K562 (cell line): Measurements from ENCODE around the gene AHCYL1. TPM values are rescaled to one million over a fixed set of nuclear protein-coding genes. Genes with fewer than 3 reads are reported as not detected.

ENCODE experiments used
- ATAC-seq: fragments of 200-7000 bp; cut with Tn5 transposase; 3 replicates; pipeline ENCODE4 v1.9.1; 2020; ENCODE audit warnings: moderate library complexity
- BruUV-seq: library from RNA; stranded (reverse); fragments of 400-500 nt; replicated peaks from 2 replicates; lab custom pipeline; 2021; lab: Mats Ljungman, UMichigan
- CTCF ChIA-PET: fragments of 300-600 bp; formaldehyde crosslinking; extraction: SDS; loops from one replicate; lab custom pipeline; 2021; ENCODE audit warnings: low intra/inter-chr PET ratio; lab: Yijun Ruan, JAX
- POLR2A ChIA-PET: fragments of 300-600, 350-650 bp; sonication (Branson Sonifier 250); formaldehyde crosslinking; extraction: SDS; loops from one replicate; lab custom pipeline; 2021; ENCODE audit warnings: antibody characterized with exemption, inconsistent platforms; lab: Yijun Ruan, JAX
- DNase-seq, 4 experiments: peaks; one replicate each; pipeline versions ENCODE4 v3.0.0 to v3.0.0-alpha.2; 2011 to 2018; ENCODE audit warnings: low spot score in 3 of 4, mixed read lengths in 3 of 4; ENCODE audit errors: extremely low read depth in 1 of 4
- FAIRE-seq: peaks from 2 replicates; lab custom pipeline; 2011; peaks lifted over from hg19 to GRCh38; lab: Jason Lieb, UNC
- H2AFZ ChIP-seq: 2 replicates; pipeline ENCODE4 v1.6.0; 2011; ENCODE audit warnings: low read depth, low read length, control low read depth, inconsistent platforms
- H3K27ac ChIP-seq: fragments of 200-600 bp; 3 replicates; pipeline ENCODE4 v1.8.0; 2011; ENCODE audit warnings: low read depth, mild to moderate bottlenecking, control low read depth, inconsistent platforms, low read length, moderate library complexity, mixed read lengths; ENCODE audit errors: extremely low read depth
- H3K27me3 ChIP-seq, 2 experiments: fragments of 300-600 bp in 1 of 2; 2 replicates in 1 of 2; 3 replicates in 1 of 2; pipeline versions ENCODE4 v1.6.0 to v1.8.0; 2011; ENCODE audit warnings: inconsistent platforms in 2 of 2, low read length in 2 of 2, mild to moderate bottlenecking in 1 of 2, mixed read lengths in 1 of 2, moderate library complexity in 1 of 2; ENCODE audit not compliant: control insufficient read depth in 2 of 2, insufficient read depth in 2 of 2
- H3K36me3 ChIP-seq: fragments of 300-600 bp; 3 replicates; pipeline ENCODE4 v1.8.0; 2011; ENCODE audit warnings: mild to moderate bottlenecking, low read length, inconsistent platforms; ENCODE audit not compliant: control insufficient read depth, insufficient read depth
- H3K4me1 ChIP-seq, 2 experiments: fragments of 200-600 bp in 1 of 2; replicated peaks in 1 of 2; 2 replicates in 1 of 2; 3 replicates in 1 of 2; pipeline versions ENCODE4 v1.5.1 to v1.8.0; 2011; ENCODE audit warnings: inconsistent platforms in 2 of 2, low read length in 2 of 2, mild to moderate bottlenecking in 1 of 2, mixed read lengths in 1 of 2, moderate library complexity in 1 of 2; ENCODE audit not compliant: control insufficient read depth in 2 of 2, insufficient read depth in 2 of 2
- H3K4me2 ChIP-seq: 2 replicates; pipeline ENCODE4 v1.6.1; 2011; ENCODE audit warnings: low read length, control low read depth, inconsistent platforms, mixed read lengths; ENCODE audit not compliant: insufficient read depth
- H3K4me3 ChIP-seq: fragments of 200-600 bp; sonication (generic), shearing (Covaris generic); 2 replicates; pipeline ENCODE4 v1.5.1; 2016; ENCODE audit warnings: control low read depth, inconsistent platforms
- H3K79me2 ChIP-seq: fragments of 200-600 bp; 3 replicates; pipeline ENCODE4 v1.8.0; 2011; ENCODE audit warnings: low read length, inconsistent platforms; ENCODE audit not compliant: control insufficient read depth, insufficient read depth
- H3K9ac ChIP-seq, 2 experiments: 2 replicates each; pipeline versions ENCODE4 v1.6.0 to v1.6.1; 2011; ENCODE audit warnings: low read depth in 2 of 2, low read length in 2 of 2, control low read depth in 1 of 2, inconsistent platforms in 1 of 2, mild to moderate bottlenecking in 1 of 2, mixed read lengths in 1 of 2; ENCODE audit not compliant: insufficient read depth in 1 of 2
- H3K9me1 ChIP-seq: one replicate; pipeline ENCODE4 v1.6.0; 2011; ENCODE audit warnings: inconsistent platforms, mild to moderate bottlenecking, low read length, moderate library complexity; ENCODE audit not compliant: control insufficient read depth, insufficient read depth
- H3K9me3 ChIP-seq: replicated peaks from 2 replicates; pipeline ENCODE4 v1.5.1; 2011; ENCODE audit warnings: low read depth, low read length, inconsistent platforms; ENCODE audit not compliant: control insufficient read depth, insufficient read depth
- H4K20me1 ChIP-seq: replicated peaks from 2 replicates; pipeline ENCODE4 v1.6.1; 2011; ENCODE audit warnings: low read length, inconsistent platforms, mixed read lengths; ENCODE audit not compliant: control insufficient read depth, insufficient read depth
- ELF2 ChIP-seq: fragments of 250-450 bp; sonication (Bioruptor Pico); IDR thresholded peaks from 2 replicates; pipeline ENCODE4 v1.5.0; 2021; ENCODE audit warnings: mild to moderate bottlenecking
- HNRNPUL1 ChIP-seq: fragments of 200-400 bp; formaldehyde crosslinking; IDR thresholded peaks from 2 replicates; pipeline ENCODE4 v1.6.1; 2017; ENCODE audit warnings: low read length
- LARP7 ChIP-seq: fragments of 450-650 bp; IDR thresholded peaks from 2 replicates; pipeline ENCODE4 v1.6.1; 2016
- MBD2 ChIP-seq: sonication (generic); IDR thresholded peaks from 2 replicates; pipeline ENCODE4 v1.6.1; 2016; ENCODE audit warnings: low read depth, borderline replicate concordance
- RBM22 ChIP-seq: fragments of 200-400 bp; formaldehyde crosslinking; IDR thresholded peaks from 2 replicates; pipeline ENCODE4 v1.6.1; 2018; ENCODE audit warnings: low read length, low read depth; ENCODE audit not compliant: poor library complexity, severe bottlenecking
- TEAD4 ChIP-seq, 2 experiments: sonication (generic) in 1 of 2; formaldehyde crosslinking in 1 of 2; IDR thresholded peaks; 2 replicates each; pipeline versions ENCODE4 v1.6.1 to v1.8.0; 2012 to 2022; ENCODE audit warnings: borderline replicate concordance in 1 of 2, inconsistent platforms in 1 of 2, low read length in 1 of 2, mild to moderate bottlenecking in 1 of 2, missing genetic modification reagents in 1 of 2
- TRIM24 ChIP-seq, 2 experiments: fragments of 450-650 bp; IDR thresholded peaks; 2 replicates each; pipeline ENCODE4 v1.6.1; 2016
- ZNF830 ChIP-seq: fragments of 250-450 bp; sonication (Bioruptor Pico); IDR thresholded peaks from 2 replicates; pipeline ENCODE4 v1.5.0; 2021; ENCODE audit warnings: mild to moderate bottlenecking
- WGBS: fragments of 100-300 bp; shearing (Covaris generic); methylation state at CpG from one replicate; pipeline ENCODE4 v1.1.6; 2016; ENCODE audit warnings: low coverage, mixed read lengths; ENCODE audit not compliant: insufficient coverage; ENCODE audit errors: missing lambda C conversion rate; 5-methylcytosine and 5-hydroxymethylcytosine counted together
- in situ Hi-C: fragments of 300-500 bp; cut with MboI; formaldehyde crosslinking; loops from 4 replicates; pipeline ENCODE4 v1.15.0; 2018; ENCODE audit warnings: inconsistent platforms, mixed read lengths
- intact Hi-C: fragments of 100-400 bp; cut with micrococcal nuclease; formaldehyde crosslinking; loops from 2 replicates; pipeline ENCODE4 v1.14.2; 2022
- polyA plus RNA-seq, 8 experiments: library from polyadenylated mRNA; depleted of rRNA in 4 of 8; stranded (reverse) in 5 of 8; unstranded in 3 of 8; fragments of >200 nt; fragmentation: Nextera tagmentation in 2 of 8; fragmentation: Illumina TruSeq in 1 of 8; extraction: Ambion mirVana in 2 of 8; extraction: Trizol in 1 of 8; gene quantifications; 2 replicates each; pipeline versions ENCODE4 v1.2.1 to v1.2.3, GENCODE V29; 2011 to 2014; ENCODE audit warnings: inconsistent platforms in 1 of 8, missing spikeins in 1 of 8
- total RNA-seq, 7 experiments: library from RNA; depleted of rRNA in 6 of 7; stranded (reverse); fragments of >200 nt in 6 of 7; fragmentation: Illumina TruSeq in 2 of 7; extraction: Trizol in 2 of 7; gene quantifications; 2 replicates each; pipeline versions ENCODE4 v1.2.1 to v1.2.3, GENCODE V29; 2011 to 2021; ENCODE audit warnings: low replicate concordance in 1 of 7
- TF ChIP-seq, protein P1 (sequence below): sonication (generic); formaldehyde crosslinking; IDR thresholded peaks from 2 replicates; pipeline ENCODE4 v1.8.0; 2022; ENCODE audit warnings: missing genetic modification reagents, mild to moderate bottlenecking, borderline replicate concordance
- TF ChIP-seq, protein P2 (sequence below): fragments of 250-450 bp; sonication (Bioruptor Pico); IDR thresholded peaks from 2 replicates; pipeline ENCODE4 v1.4.0; 2020; ENCODE audit warnings: mild to moderate bottlenecking, moderate library complexity, borderline replicate concordance
- TF ChIP-seq, protein P3 (sequence below): fragments of 450-650 bp; IDR thresholded peaks from 2 replicates; pipeline ENCODE4 v1.6.1; 2017; ENCODE audit warnings: mild to moderate bottlenecking, moderate library complexity
- TF ChIP-seq, protein P4 (sequence below): sonication (generic); formaldehyde crosslinking; IDR thresholded peaks from 2 replicates; pipeline ENCODE4 v1.4.0; 2020; ENCODE audit warnings: mild to moderate bottlenecking, missing genetic modification reagents

AHCYL1 gene
- total and polyA plus RNA-seq, 9 of the 15 experiments (the other 6 are each of a cell fraction or from before 2014, with no cell fraction given): 27.3 to 118 (median 44.5) TPM

DNA sequence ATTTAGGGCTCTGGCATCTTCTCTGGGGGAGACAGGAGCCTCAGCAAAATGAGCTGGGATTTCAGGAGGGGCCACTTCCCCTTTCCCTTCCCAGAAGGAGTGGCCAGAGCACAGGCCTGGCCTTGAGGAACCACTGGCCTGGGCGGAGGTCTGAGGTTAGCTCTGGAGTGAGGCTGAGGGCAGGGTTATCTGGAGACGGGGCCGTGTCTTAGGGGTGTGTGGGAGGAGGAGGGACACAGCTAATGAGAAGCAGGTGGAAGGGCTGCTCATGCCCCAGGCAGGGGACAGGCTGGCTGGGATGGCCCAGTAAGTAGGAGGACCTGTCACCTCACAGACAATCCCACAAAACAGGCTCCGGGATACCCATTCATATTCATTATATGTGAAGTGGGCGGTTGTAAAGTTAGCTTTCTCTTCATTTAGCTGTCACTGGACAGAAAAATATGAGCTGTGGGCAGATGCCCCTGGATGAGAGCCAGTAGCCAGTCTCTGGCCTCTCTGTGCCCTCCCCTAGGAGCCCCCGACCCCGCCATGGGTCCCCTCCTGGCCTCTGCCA lies 73.5 kb downstream of the AHCYL1 start:
- H3K9me1 ChIP-seq: peaks cover 12% of the 10 kb centered on the region
- H4K20me1 ChIP-seq: peaks cover 39% of the 10 kb centered on the region
- H3K27me3 ChIP-seq: no peaks in the 10 kb centered on the region
- peaks cover 54% of the 10 kb centered on the region for H3K36me3 ChIP-seq
- peak; percentile 53 to 82 (median 66) for DNase-seq
- H3K27ac ChIP-seq: no peak overlapping the region
- in situ Hi-C loops: no loop called here
- no peaks in the 10 kb centered on the region for H3K79me2 ChIP-seq
- ChIA-PET CTCF (interaction anchor here (1.2 kb wide), 1 partner anchor 415 kb away, joined by 4 read pairs; no protein-coding TSS in a partner anchor), POLR2A (interaction anchor here (0.6 to 18.1 kb wide), 9 partner anchors 9 to 402 kb away, joined by 3 to 200 read pairs (median 4); partner anchors contain the start of genes RBM15 and STRIP1)
- intact Hi-C loops: loop anchor here (10.0 kb wide), 1 partner anchor 407 kb away; no protein-coding TSS in a partner anchor
- WGBS: 40% methylated on average over 7 of the region's 7 CpGs
- no peak overlapping the region for H3K4me2 ChIP-seq
- FAIRE-seq: peak; percentile 77
- peak; percentile 80 for ATAC-seq
- H2AFZ ChIP-seq: no peak overlapping the region
- H3K9ac ChIP-seq: peak overlapping the region in 1 of 2 experiments; percentile 47; a peak in 2 of 4 replicates
- no TSS peak for BruUV-seq
- no peaks in the 10 kb centered on the region for H3K9me3 ChIP-seq
- H3K4me1 ChIP-seq: peaks cover 24 to 33% of the 10 kb centered on the region in 2 experiments
- no peak overlapping the region for H3K4me3 ChIP-seq
- TF ChIP-seq, protein P1, sequence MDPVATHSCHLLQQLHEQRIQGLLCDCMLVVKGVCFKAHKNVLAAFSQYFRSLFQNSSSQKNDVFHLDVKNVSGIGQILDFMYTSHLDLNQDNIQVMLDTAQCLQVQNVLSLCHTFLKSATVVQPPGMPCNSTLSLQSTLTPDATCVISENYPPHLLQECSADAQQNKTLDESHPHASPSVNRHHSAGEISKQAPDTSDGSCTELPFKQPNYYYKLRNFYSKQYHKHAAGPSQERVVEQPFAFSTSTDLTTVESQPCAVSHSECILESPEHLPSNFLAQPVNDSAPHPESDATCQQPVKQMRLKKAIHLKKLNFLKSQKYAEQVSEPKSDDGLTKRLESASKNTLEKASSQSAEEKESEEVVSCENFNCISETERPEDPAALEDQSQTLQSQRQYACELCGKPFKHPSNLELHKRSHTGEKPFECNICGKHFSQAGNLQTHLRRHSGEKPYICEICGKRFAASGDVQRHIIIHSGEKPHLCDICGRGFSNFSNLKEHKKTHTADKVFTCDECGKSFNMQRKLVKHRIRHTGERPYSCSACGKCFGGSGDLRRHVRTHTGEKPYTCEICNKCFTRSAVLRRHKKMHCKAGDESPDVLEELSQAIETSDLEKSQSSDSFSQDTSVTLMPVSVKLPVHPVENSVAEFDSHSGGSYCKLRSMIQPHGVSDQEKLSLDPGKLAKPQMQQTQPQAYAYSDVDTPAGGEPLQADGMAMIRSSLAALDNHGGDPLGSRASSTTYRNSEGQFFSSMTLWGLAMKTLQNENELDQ: no peak
- no peak for TF ChIP-seq ZNF830 (CRISPR knock-in tag)
- TF ChIP-seq ELF2 (CRISPR knock-in tag): no peak
- no peak for TF ChIP-seq HNRNPUL1
- TF ChIP-seq TEAD4 (IDR thresholded peaks at IDR 0.05; ENCODE audit: low read length): peak; percentile 54; the same call in 1 of the 2 replicates
- TF ChIP-seq TEAD4 (CRISPR knock-in tag; IDR thresholded peaks at IDR 0.05; ENCODE audit: borderline replicate concordance): no peak
- TF ChIP-seq, protein P2, sequence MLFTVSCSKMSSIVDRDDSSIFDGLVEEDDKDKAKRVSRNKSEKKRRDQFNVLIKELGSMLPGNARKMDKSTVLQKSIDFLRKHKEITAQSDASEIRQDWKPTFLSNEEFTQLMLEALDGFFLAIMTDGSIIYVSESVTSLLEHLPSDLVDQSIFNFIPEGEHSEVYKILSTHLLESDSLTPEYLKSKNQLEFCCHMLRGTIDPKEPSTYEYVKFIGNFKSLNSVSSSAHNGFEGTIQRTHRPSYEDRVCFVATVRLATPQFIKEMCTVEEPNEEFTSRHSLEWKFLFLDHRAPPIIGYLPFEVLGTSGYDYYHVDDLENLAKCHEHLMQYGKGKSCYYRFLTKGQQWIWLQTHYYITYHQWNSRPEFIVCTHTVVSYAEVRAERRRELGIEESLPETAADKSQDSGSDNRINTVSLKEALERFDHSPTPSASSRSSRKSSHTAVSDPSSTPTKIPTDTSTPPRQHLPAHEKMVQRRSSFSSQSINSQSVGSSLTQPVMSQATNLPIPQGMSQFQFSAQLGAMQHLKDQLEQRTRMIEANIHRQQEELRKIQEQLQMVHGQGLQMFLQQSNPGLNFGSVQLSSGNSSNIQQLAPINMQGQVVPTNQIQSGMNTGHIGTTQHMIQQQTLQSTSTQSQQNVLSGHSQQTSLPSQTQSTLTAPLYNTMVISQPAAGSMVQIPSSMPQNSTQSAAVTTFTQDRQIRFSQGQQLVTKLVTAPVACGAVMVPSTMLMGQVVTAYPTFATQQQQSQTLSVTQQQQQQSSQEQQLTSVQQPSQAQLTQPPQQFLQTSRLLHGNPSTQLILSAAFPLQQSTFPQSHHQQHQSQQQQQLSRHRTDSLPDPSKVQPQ (CRISPR knock-in tag): no peak
- TF ChIP-seq, protein P3, sequence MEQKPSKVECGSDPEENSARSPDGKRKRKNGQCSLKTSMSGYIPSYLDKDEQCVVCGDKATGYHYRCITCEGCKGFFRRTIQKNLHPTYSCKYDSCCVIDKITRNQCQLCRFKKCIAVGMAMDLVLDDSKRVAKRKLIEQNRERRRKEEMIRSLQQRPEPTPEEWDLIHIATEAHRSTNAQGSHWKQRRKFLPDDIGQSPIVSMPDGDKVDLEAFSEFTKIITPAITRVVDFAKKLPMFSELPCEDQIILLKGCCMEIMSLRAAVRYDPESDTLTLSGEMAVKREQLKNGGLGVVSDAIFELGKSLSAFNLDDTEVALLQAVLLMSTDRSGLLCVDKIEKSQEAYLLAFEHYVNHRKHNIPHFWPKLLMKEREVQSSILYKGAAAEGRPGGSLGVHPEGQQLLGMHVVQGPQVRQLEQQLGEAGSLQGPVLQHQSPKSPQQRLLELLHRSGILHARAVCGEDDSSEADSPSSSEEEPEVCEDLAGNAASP: no peak
- no peak for TF ChIP-seq TRIM24 (IDR thresholded peaks at IDR 0.05)
- TF ChIP-seq, protein P4, sequence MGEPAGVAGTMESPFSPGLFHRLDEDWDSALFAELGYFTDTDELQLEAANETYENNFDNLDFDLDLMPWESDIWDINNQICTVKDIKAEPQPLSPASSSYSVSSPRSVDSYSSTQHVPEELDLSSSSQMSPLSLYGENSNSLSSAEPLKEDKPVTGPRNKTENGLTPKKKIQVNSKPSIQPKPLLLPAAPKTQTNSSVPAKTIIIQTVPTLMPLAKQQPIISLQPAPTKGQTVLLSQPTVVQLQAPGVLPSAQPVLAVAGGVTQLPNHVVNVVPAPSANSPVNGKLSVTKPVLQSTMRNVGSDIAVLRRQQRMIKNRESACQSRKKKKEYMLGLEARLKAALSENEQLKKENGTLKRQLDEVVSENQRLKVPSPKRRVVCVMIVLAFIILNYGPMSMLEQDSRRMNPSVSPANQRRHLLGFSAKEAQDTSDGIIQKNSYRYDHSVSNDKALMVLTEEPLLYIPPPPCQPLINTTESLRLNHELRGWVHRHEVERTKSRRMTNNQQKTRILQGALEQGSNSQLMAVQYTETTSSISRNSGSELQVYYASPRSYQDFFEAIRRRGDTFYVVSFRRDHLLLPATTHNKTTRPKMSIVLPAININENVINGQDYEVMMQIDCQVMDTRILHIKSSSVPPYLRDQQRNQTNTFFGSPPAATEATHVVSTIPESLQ (CRISPR knock-in tag): no peak
- no peak for TF ChIP-seq RBM22
- no peak for TF ChIP-seq MBD2
- TF ChIP-seq LARP7: no peak
